B cell (primary cell): ENCODE data around the gene ADAMTS13. TPM values are rescaled to one million over a fixed set of nuclear protein-coding genes. Genes with fewer than 3 reads are reported as not detected.
A peak's percentile ranks its signal among the peaks of the same experiment; 100 is the strongest.

Source experiments
- ATAC-seq: fragments of 200-7000 bp; cut with Tn5 transposase; one replicate; pipeline ENCODE4 v1.10.0; 2021; ENCODE audit warnings: low read depth, mild to moderate bottlenecking, moderate number of reproducible peaks, moderate library complexity
- CTCF ChIA-PET: fragments of 350-600 bp; sonication (Branson Sonifier 250); formaldehyde crosslinking; loops from one replicate; lab custom pipeline; 2021; ENCODE audit warnings: antibody characterized with exemption, inconsistent platforms; lab: Charles Lee
- POLR2A ChIA-PET: fragments of 350-600 bp; sonication (Branson Sonifier 250); formaldehyde crosslinking; loops from one replicate; lab custom pipeline; 2021; ENCODE audit warnings: antibody characterized with exemption; lab: Charles Lee
- DNase-seq: peaks from one replicate; pipeline ENCODE4 v3.0.0; 2013
- H2AFZ ChIP-seq: 2 replicates; pipeline ENCODE4 v1.6.1; 2012; ENCODE audit warnings: mild to moderate bottlenecking, low read depth, low read length; ENCODE audit not compliant: insufficient read depth, poor library complexity, severe bottlenecking
- H3K27ac ChIP-seq, 2 donors: 1 replicate in 1 of 2; 2 replicates in 1 of 2; pipeline ENCODE4 v1.5.1; 2012 to 2013; ENCODE audit warnings: low read length in 2 of 2, mild to moderate bottlenecking in 2 of 2, moderate library complexity in 1 of 2
- H3K27me3 ChIP-seq, 4 experiments: fragments of 200-600 bp in 1 of 4; sonication (generic) in 1 of 4; replicated peaks in 1 of 4; 1 replicate in 2 of 4; 2 replicates in 2 of 4; pipeline versions ENCODE4 v1.6.1 to v1.7.0; 2013 to 2016; ENCODE audit warnings: low read length in 3 of 4, mild to moderate bottlenecking in 2 of 4, mixed read lengths in 1 of 4, moderate library complexity in 1 of 4; ENCODE audit not compliant: insufficient read depth in 4 of 4, control insufficient read depth in 3 of 4; ENCODE audit errors: control extremely low read depth in 1 of 4
- H3K36me3 ChIP-seq, 2 experiments: replicated peaks in 1 of 2; 1 replicate in 1 of 2; 2 replicates in 1 of 2; pipeline versions ENCODE4 v1.6.1 to v1.7.1; 2013; ENCODE audit warnings: low read length in 1 of 2; ENCODE audit not compliant: insufficient read depth in 2 of 2, control insufficient read depth in 1 of 2; ENCODE audit errors: control extremely low read depth in 1 of 2, extremely low read depth in 1 of 2
- H3K4me1 ChIP-seq, 2 donors: fragments of 200-600 bp in 1 of 2; sonication (generic) in 1 of 2; 1 replicate in 1 of 2; 2 replicates in 1 of 2; pipeline versions ENCODE4 v1.5.1 to v1.6.1; 2013 to 2017; ENCODE audit warnings: low read length in 2 of 2; ENCODE audit not compliant: control insufficient read depth in 2 of 2, insufficient read depth in 2 of 2
- H3K4me2 ChIP-seq: replicated peaks from 2 replicates; pipeline ENCODE3; 2012; ENCODE audit warnings: mild to moderate bottlenecking, low read depth, low read length; ENCODE audit not compliant: poor library complexity, severe bottlenecking
- H3K4me3 ChIP-seq, 5 experiments: fragments of 200-600 bp in 1 of 5; sonication (generic) in 1 of 5; 1 replicate in 3 of 5; 2 replicates in 2 of 5; pipeline versions ENCODE4 v1.5.1 to v1.7.0; 2011 to 2016; ENCODE audit warnings: low read length in 4 of 5, mild to moderate bottlenecking in 4 of 5, low read depth in 2 of 5, control low read depth in 1 of 5, moderate library complexity in 1 of 5; ENCODE audit not compliant: insufficient read depth in 1 of 5; ENCODE audit errors: control extremely low read depth in 1 of 5, extremely low read depth in 1 of 5
- H3K79me2 ChIP-seq: fragments of 200-600 bp; sonication (generic); one replicate; pipeline ENCODE4 v1.6.0; 2016; ENCODE audit warnings: low read length; ENCODE audit not compliant: control insufficient read depth, insufficient read depth
- H3K9ac ChIP-seq: fragments of 200-600 bp; sonication (generic); 2 replicates; pipeline ENCODE4 v1.6.1; 2017; ENCODE audit warnings: mild to moderate bottlenecking, low read length, moderate library complexity
- H3K9me3 ChIP-seq, 3 donors: one replicate each; pipeline versions ENCODE4 v1.6.1 to v1.7.1; 2013; ENCODE audit warnings: low read length in 2 of 3; ENCODE audit not compliant: control insufficient read depth in 2 of 3, insufficient read depth in 1 of 3; ENCODE audit errors: control extremely low read depth in 1 of 3
- H4K20me1 ChIP-seq: 2 replicates; pipeline ENCODE4 v1.6.0; 2012; ENCODE audit warnings: mild to moderate bottlenecking, low read length; ENCODE audit not compliant: insufficient read depth, control insufficient read depth, poor library complexity, severe bottlenecking
- H3K27ac Mint-ChIP-seq: one replicate; pipeline ENCODE4 v1.8.0; 2021; ENCODE audit warnings: mixed read lengths
- H3K27me3 Mint-ChIP-seq: one replicate; pipeline ENCODE4 v1.8.0; 2021; ENCODE audit warnings: mixed read lengths
- H3K4me1 Mint-ChIP-seq: one replicate; pipeline ENCODE4 v1.8.0; 2021; ENCODE audit warnings: mixed read lengths
- H3K4me3 Mint-ChIP-seq: one replicate; pipeline ENCODE4 v1.8.0; 2021; ENCODE audit warnings: mixed read lengths
- H3K9me3 Mint-ChIP-seq: one replicate; pipeline ENCODE4 v1.8.0; 2022; ENCODE audit warnings: mixed read lengths; ENCODE audit not compliant: insufficient read depth
- EZH2 ChIP-seq: IDR thresholded peaks from 2 replicates; pipeline ENCODE4 v1.6.1; 2012; ENCODE audit warnings: borderline replicate concordance, low read depth, mild to moderate bottlenecking, moderate library complexity, low read length; ENCODE audit not compliant: insufficient read depth, poor library complexity, severe bottlenecking
- WGBS: methylation state at CpG from one replicate; pipeline ENCODE4 v1.1.5; 2013; ENCODE audit warnings: missing lambda C conversion rate; ENCODE audit not compliant: insufficient coverage; 5-methylcytosine and 5-hydroxymethylcytosine counted together
- intact Hi-C: fragments of 100-400 bp; cut with micrococcal nuclease; formaldehyde crosslinking; loops from one replicate; pipeline ENCODE4 v1.10.0; 2022
- polyA plus RNA-seq: library from polyadenylated mRNA; depleted of rRNA; stranded (reverse); fragments of >200 nt; gene quantifications from 2 replicates; pipeline ENCODE4 v1.2.3, GENCODE V29; 2012
- total RNA-seq, 2 donors: library from RNA; stranded (reverse); fragments of 120-200 nt in 1 of 2; gene quantifications; 1 replicate in 1 of 2; 2 replicates in 1 of 2; pipeline versions ENCODE4 v1.2.3 to v1.2.4, GENCODE V29; 2013 to 2022
- TF ChIP-seq, protein P1 (sequence below): fragments of 200-600 bp; IDR thresholded peaks from one replicate; pipeline ENCODE4 v1.8.0; 2022; ENCODE audit warnings: antibody characterized with exemption, mild to moderate bottlenecking

ADAMTS13 gene
- total and polyA plus RNA-seq, 2 donors (not counting 1 experiment from before 2014, with no cell fraction given): 2.5 to 5.7 TPM

DNA sequence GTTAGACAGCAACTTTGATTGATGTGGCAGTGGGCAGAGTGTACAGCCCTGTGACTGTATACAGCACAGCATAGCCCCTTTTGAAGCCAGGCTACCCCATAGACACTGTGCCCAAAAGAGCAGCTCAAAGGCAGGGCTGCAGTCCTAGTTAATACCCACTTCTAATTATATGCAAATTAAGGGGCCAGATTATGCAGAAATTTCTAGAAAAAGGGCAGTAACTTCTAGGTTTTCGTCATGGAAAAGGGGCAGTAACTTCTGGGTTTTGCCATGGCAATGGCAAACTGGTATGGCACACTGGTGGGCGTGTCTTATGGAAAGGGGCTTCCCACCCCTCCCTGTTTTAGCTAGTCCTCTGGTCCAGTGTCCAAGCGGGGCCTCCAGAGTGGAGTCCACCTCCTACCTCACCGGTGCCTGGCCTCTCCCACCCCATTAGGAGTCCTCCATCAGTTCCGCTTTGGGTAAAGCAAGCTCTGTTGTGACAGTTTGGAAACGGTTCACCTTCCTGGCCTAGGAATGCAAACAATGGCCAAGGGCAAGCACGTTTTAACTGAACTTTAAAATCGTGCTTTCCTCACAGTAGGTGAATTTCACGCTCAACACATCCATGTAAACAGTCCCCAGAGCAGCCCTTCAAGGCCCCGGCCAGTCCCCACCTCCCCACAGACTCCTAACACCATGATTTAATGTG, 5.6 kb downstream of the ADAMTS13 start:
- H3K9me3 Mint-ChIP-seq: no peaks in the 10 kb centered on the region
- Histone ChIP-seq H3K4me2 (peak overlapping the region; percentile 77), H3K79me2 (no peaks in the 10 kb centered on the region), H3K4me1 (peaks cover 13 to 17% of the 10 kb centered on the region in 2 donors), H3K9ac (peak overlapping the region; percentile 45), H2AFZ (no peak overlapping the region), H4K20me1 (no peaks in the 10 kb centered on the region), H3K9me3 (peaks cover 0 to 3% (median 0%) of the 10 kb centered on the region in 3 donors), H3K27me3 (peaks cover 0 to 21% (median 5%) of the 10 kb centered on the region in 4 experiments), H3K36me3 (no peaks in the 10 kb centered on the region), H3K4me3 (peak overlapping the region in 2 of 5 experiments; percentile 17 to 29), H3K27ac (no peak overlapping the region)
- CTCF ChIA-PET: interaction anchor here (1.0 kb wide), 3 partner anchors 10 to 52 kb away, joined by 3 to 4 read pairs (median 4); partner anchors contain the start of gene REXO4
- POLR2A ChIA-PET: no interaction called here
- H3K27me3 Mint-ChIP-seq: peaks cover 14% of the 10 kb centered on the region
- intact Hi-C loops: no loop called here
- H3K4me1 Mint-ChIP-seq: peaks cover 13% of the 10 kb centered on the region
- peak overlapping the region; percentile 79 for H3K4me3 Mint-ChIP-seq
- DNase-seq (no peak), ATAC-seq (no peak)
- TF ChIP-seq, protein P1, sequence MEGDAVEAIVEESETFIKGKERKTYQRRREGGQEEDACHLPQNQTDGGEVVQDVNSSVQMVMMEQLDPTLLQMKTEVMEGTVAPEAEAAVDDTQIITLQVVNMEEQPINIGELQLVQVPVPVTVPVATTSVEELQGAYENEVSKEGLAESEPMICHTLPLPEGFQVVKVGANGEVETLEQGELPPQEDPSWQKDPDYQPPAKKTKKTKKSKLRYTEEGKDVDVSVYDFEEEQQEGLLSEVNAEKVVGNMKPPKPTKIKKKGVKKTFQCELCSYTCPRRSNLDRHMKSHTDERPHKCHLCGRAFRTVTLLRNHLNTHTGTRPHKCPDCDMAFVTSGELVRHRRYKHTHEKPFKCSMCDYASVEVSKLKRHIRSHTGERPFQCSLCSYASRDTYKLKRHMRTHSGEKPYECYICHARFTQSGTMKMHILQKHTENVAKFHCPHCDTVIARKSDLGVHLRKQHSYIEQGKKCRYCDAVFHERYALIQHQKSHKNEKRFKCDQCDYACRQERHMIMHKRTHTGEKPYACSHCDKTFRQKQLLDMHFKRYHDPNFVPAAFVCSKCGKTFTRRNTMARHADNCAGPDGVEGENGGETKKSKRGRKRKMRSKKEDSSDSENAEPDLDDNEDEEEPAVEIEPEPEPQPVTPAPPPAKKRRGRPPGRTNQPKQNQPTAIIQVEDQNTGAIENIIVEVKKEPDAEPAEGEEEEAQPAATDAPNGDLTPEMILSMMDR: no peak
- no peak for TF ChIP-seq EZH2
- WGBS: 66% methylated on average over 8 of the region's 10 CpGs
- no peak overlapping the region for H3K27ac Mint-ChIP-seq

GRCh38 chr9:133428617-133429101, 6.5 kb downstream of the ADAMTS13 start:
- H3K4me1 ChIP-seq: peaks cover 13 to 17% of the 10 kb centered on the region in 2 donors
- ChIA-PET CTCF (interaction anchor here (1.0 kb wide), 2 partner anchors 11 to 12 kb away, joined by 3 to 4 read pairs; partner anchors contain the start of gene REXO4), POLR2A (no interaction called here)
- H3K4me3 ChIP-seq: peak overlapping the region in 2 of 5 experiments; percentile 46 to 49
- H3K4me3 Mint-ChIP-seq: peak overlapping the region; percentile 52
- no peaks in the 10 kb centered on the region for H3K9me3 Mint-ChIP-seq
- H3K36me3 ChIP-seq: no peaks in the 10 kb centered on the region
- H2AFZ ChIP-seq: peak overlapping the region; percentile 79
- no peak overlapping the region for H3K27ac Mint-ChIP-seq
- peaks cover 0 to 3% (median 0%) of the 10 kb centered on the region in 3 donors for H3K9me3 ChIP-seq
- DNase-seq: peak; percentile 39
- TF ChIP-seq EZH2: no peak
- TF ChIP-seq, protein P1: no peak
- WGBS: 2% methylated on average over 53 of the region's 57 CpGs
- H3K4me1 Mint-ChIP-seq: peaks cover 13% of the 10 kb centered on the region
- no peaks in the 10 kb centered on the region for H3K79me2 ChIP-seq
- intact Hi-C loops: no loop called here
- H3K4me2 ChIP-seq: peak overlapping the region; percentile 77
- peak overlapping the region; percentile 47 for H3K9ac ChIP-seq
- H3K27me3 Mint-ChIP-seq: peaks cover 14% of the 10 kb centered on the region
- peak; percentile 63 for ATAC-seq
- H3K27me3 ChIP-seq: peaks cover 0 to 21% (median 5%) of the 10 kb centered on the region in 4 experiments
- no peaks in the 10 kb centered on the region for H4K20me1 ChIP-seq
- no peak overlapping the region for H3K27ac ChIP-seq
